T-helper 17 cell (primary cell): Measurements from ENCODE around the gene SH3BP2. TPM values are rescaled to one million over a fixed set of nuclear protein-coding genes. Genes with fewer than 3 reads are reported as not detected.

ENCODE experiments used
- ATAC-seq: fragments of 150-1000 bp; cut with Tn5 transposase; 2 replicates; pipeline ENCODE4 v1.10.0; 2021; ENCODE audit warnings: mild to moderate bottlenecking, moderate library complexity
- DNase-seq, 3 donors: peaks; one replicate each; pipeline versions ENCODE4 v3.0.0 to v3.0.0-alpha.2; 2020 to 2021
- H3K9me3 ChIP-seq: one replicate; pipeline ENCODE4 v1.7.0; 2013; ENCODE audit warnings: low read length, mild to moderate bottlenecking; ENCODE audit not compliant: control insufficient read depth, poor library complexity, severe bottlenecking
- H3K27ac Mint-ChIP-seq: one replicate; pipeline ENCODE4 v1.8.0; 2022; ENCODE audit warnings: mild to moderate bottlenecking, moderate library complexity, mixed read lengths
- H3K27me3 Mint-ChIP-seq: one replicate; pipeline ENCODE4 v1.8.0; 2022; ENCODE audit warnings: mixed read lengths
- H3K36me3 Mint-ChIP-seq: one replicate; pipeline ENCODE4 v1.8.0; 2022; ENCODE audit warnings: low read depth, mixed read lengths
- H3K4me1 Mint-ChIP-seq: one replicate; pipeline ENCODE4 v1.8.0; 2022; ENCODE audit warnings: mild to moderate bottlenecking, mixed read lengths
- H3K4me3 Mint-ChIP-seq: one replicate; pipeline ENCODE4 v1.8.0; 2022; ENCODE audit warnings: mild to moderate bottlenecking, moderate library complexity, mixed read lengths
- total RNA-seq, 4 donors: library from RNA in 2 of 4; stranded (reverse) in 2 of 4; gene quantifications; one replicate each; pipeline ENCODE4 v1.2.3 and lab custom pipeline; 2022 to 2026

SH3BP2 gene
- total RNA-seq, 2 donors from 2014 or later, result 36.0 to 62.0 TPM

DNA sequence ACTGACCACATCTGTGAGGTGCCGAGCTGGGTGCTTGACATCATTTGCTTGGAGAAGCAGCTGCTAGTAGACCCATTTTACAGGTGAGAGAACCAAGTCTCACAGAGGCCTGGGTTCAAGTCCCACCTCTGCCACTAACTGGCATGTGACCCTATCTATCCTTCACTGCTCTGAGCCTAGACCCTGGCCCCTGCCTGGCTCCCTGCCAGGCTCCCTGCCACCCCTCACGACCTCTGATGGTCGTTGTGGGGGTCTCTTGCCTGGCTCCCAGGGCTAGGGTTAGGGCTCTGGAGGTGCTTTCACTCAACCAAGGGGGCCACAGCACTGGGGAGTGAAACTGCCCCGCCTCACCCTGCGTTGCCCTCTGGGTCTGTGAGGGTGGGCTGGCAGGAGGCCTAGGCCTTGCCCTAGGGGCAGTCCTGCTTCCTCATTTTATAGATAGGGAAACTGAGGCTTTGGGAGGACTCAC is 43.5 kb downstream of the SH3BP2 start:
- ATAC-seq, result no peak
- Mint-ChIP-seq H3K4me1 (peaks cover 38% of the 10 kb centered on the region), H3K4me3 (no peak overlapping the region)

DNA sequence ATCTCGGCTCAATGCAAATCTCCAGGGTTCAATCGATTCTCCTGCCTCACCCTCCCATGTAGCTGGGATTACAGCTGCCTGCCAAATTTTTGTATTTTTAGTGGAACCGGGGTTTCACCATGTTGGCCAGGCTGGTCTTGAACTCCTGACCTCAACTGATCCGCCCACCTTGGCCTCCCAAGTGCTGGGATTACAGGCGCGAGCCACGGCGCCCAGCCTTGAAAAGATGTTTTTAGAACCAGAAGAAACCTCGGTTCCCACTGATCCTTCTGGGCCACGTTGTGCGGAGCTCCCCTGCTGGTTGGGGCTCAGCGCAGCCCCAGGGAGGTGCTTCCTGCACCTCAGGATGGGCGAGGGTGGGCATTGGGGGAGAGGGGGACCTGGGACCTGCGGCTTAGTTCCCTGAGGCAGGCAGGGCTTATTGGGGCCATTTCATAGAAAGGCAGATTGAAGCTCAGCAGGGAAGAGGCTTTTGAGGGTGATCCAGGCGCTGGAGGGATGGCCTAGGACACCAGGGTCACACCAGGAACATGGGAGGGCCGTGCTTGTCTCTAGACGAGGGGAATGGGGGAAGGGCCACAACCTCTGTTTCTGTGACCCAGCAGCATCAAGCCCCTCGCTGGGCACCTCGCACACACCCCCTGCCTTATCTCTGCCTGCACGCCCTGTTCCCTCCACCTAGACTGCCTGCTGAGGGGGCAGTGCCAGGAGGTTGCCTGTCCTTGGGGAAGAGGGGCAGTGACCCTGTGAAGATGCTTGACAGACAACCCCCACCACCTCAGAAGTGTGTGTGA is 44.4 kb downstream of the SH3BP2 start:
- Mint-ChIP-seq H3K36me3 (no peaks in the 10 kb centered on the region), H3K27ac (peak overlapping the region; percentile 91), H3K4me1 (peaks cover 38% of the 10 kb centered on the region), H3K27me3 (no peaks in the 10 kb centered on the region), H3K4me3 (peak overlapping the region; percentile 82)
- no peak for DNase-seq
- no peak for ATAC-seq
- no peaks in the 10 kb centered on the region for H3K9me3 ChIP-seq

More for the DNA sequence above, 43.5 kb downstream of the SH3BP2 start:
- no peaks in the 10 kb centered on the region for H3K9me3 ChIP-seq
- H3K36me3 Mint-ChIP-seq, result no peaks in the 10 kb centered on the region
- H3K27ac Mint-ChIP-seq, result peak overlapping the region; percentile 91
- DNase-seq, result no peak
- H3K27me3 Mint-ChIP-seq, result no peaks in the 10 kb centered on the region

DNA sequence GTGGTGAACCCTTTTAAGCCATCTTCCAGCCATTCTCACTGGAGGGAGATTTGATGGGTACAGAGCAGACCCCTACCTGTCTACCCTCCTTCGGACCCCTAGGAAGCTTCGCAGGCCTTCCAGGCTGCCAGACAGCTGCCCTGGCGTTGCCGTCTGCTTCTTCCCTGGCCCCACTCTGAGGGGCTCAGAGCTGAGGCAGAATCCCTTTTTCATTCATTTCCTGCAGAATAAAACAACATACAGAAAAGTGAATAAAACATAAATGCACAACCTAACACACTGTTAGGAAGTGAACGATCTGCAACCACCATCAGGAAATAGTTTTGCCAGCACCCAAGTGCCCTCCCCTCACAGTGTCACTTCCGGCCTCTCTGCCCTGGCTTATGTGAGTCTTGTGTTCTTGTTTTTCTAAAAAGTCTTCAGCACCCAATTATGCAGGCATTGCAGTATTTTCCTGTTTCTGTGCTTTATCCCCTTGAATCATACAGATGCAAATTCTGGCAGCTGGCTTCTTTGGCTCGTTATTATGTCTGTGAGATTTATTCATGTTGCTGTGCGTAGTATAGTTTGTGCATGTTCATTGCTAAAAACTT is 45.1 kb downstream of the SH3BP2 start:
- H3K4me1 Mint-ChIP-seq, result peaks cover 39% of the 10 kb centered on the region

DNA sequence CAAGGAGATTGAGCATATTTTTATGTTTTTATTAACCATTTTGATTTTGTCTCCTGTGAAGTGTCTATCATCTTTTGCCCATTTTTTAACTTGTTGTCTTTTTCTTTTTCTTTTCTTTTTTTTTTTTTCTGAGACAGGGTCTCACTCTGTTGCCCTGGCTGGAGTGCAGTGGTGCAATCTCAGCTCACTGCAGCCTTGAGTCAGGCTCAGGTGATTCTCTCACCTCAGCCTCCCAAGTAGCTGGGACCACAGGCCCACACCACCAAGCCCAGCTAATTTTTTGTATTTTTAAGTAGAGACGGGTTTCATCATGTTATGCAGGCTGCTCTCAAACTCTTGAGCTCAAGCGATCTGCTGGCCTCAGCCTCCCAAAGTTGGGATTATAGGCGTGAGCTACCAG is 46.2 kb downstream of the SH3BP2 start:
- no peaks in the 10 kb centered on the region for H3K27me3 Mint-ChIP-seq
- DNase-seq (no peak), ATAC-seq (no peak)
- peaks cover 37% of the 10 kb centered on the region for H3K4me1 Mint-ChIP-seq
- peak overlapping the region; percentile 82 for H3K4me3 Mint-ChIP-seq
- peak overlapping the region; percentile 68 for H3K27ac Mint-ChIP-seq
- no peaks in the 10 kb centered on the region for H3K36me3 Mint-ChIP-seq
- no peaks in the 10 kb centered on the region for H3K9me3 ChIP-seq

More for the DNA sequence above, 45.1 kb downstream of the SH3BP2 start:
- Mint-ChIP-seq H3K27me3 (no peaks in the 10 kb centered on the region), H3K4me3 (peak overlapping the region; percentile 82), H3K36me3 (no peaks in the 10 kb centered on the region), H3K27ac (peak overlapping the region; percentile 91)
- H3K9me3 ChIP-seq, result no peaks in the 10 kb centered on the region
- ATAC-seq, result peak; percentile 96
- peak; percentile 40 to 56 (median 47) for DNase-seq

DNA sequence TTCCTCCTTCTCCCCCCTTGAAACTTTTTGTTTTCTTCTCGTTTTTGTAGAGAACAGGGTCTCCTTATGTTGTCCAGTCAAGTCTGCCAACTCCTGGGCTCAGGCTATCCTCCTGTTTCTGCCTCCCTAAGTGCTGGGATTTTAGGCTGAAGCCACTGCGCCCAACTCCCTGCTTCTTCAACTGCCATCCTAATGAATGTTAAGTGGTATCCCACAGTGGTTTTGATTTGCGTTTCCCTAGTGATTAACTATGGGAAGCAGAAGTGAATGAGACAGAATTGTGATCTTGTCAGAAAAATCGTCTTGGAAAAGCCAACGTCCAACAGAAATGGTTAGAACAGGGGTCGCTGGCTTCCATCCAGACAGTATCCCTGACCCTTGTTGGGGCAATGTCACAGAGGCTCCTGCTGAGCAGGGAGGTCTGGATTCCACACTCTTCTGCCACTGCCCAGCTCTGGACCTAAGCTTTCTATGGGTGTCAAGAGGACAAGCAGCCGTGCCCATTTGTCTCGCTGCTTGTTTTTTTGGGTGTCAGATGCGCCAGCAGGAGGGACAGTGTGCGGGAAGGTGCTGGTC is 49.9 kb downstream of the SH3BP2 start:
- peak overlapping the region; percentile 92 for H3K4me3 Mint-ChIP-seq
- peak overlapping the region; percentile 98 for H3K27ac Mint-ChIP-seq
- peaks cover 2% of the 10 kb centered on the region for H3K36me3 Mint-ChIP-seq
- H3K27me3 Mint-ChIP-seq, result no peaks in the 10 kb centered on the region
- peaks cover 39% of the 10 kb centered on the region for H3K4me1 Mint-ChIP-seq
- H3K9me3 ChIP-seq, result no peaks in the 10 kb centered on the region
- ATAC-seq, result no peak
- no peak for DNase-seq

DNA sequence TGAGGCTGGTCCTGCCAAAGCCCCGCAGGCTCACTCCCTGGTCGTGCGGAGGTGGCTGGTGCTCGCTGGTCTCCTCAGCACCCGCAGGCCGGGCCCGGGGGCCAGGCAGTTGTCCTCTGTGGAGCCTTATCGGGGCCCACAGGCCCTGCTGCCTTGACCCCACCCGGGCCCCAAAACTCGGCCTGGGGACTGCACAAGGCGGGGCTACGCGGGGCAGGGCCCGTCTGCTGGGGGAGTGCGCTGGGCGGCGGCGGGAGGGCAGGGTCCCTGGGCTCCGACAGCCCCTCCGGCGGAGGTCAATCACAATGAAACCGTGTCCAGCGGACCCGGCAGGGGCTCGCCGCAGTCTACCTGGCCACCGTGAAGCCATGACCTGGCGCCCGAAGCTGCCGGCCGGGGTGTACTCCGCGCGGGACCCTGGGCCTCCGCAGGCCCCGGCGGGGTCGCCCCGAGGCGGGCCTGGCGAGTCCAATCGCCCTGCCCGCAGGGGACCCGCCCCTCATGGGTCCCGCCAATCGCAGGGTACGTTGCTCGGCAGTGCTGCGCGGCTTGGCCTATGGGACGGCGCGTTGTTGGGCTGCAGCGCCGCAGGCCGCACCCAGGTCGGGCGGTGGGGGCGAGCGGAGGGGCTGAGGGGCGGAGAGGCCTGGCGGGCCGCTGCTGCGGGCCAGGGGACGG is 50.5 kb downstream of the SH3BP2 start, which contains the start of gene ADD1:
ADD1 (plus strand) TSS at position 582 of the 678 bp plus-strand sequence. CDS start 32,072 bp downstream, outside the sequence.
- no peaks in the 10 kb centered on the region for H3K27me3 Mint-ChIP-seq
- peaks cover 35% of the 10 kb centered on the region for H3K4me1 Mint-ChIP-seq
- peak; percentile 93 for ATAC-seq
- peak; percentile 90 to 99 (median 95) for DNase-seq
- H3K27ac Mint-ChIP-seq, result peak within 1 kb of the TSS; percentile 98
- no peaks in the 10 kb centered on the region for H3K9me3 ChIP-seq
- H3K4me3 Mint-ChIP-seq, result peak within 1 kb of the TSS; percentile 96
- peaks cover 2% of the 10 kb centered on the region for H3K36me3 Mint-ChIP-seq

DNA sequence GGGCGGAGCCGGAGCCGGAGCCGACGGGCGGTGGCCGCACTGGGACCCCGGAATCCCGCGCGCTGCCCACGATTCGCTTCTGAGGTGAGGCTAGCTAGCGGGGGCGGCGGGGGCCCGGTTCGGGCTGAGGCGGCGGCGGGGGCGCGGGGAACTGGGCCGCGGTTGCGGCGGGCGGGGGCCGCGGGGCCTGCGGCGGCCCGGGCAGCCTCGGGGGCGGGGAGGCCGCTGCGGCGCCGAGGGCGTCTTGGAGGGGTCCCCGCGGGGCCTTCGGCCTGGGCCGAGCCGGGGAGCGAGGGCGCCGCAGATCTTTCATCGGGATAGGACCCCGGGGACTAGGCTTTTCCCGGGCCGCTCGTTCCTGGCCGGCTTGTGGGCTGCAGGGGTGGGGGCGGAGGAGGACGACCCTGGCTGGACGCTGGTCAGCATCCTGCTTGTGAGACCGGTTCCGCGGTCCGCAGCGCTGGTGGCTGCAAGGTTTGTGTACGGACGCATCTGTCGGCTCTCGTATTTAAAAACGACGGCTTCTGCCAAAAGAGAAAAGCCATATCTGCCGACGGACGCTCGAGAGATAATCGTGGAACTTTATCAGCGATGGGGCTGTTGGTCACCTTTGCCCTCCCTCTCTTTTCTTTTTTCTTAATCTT is 51.2 kb downstream of the SH3BP2 start:
- Mint-ChIP-seq H3K27me3 (no peaks in the 10 kb centered on the region), H3K36me3 (peaks cover 2% of the 10 kb centered on the region), H3K27ac (peak overlapping the region; percentile 98), H3K4me1 (peaks cover 29% of the 10 kb centered on the region), H3K4me3 (peak overlapping the region; percentile 96)
- DNase-seq (no peak), ATAC-seq (peak; percentile 39)
- no peaks in the 10 kb centered on the region for H3K9me3 ChIP-seq

DNA sequence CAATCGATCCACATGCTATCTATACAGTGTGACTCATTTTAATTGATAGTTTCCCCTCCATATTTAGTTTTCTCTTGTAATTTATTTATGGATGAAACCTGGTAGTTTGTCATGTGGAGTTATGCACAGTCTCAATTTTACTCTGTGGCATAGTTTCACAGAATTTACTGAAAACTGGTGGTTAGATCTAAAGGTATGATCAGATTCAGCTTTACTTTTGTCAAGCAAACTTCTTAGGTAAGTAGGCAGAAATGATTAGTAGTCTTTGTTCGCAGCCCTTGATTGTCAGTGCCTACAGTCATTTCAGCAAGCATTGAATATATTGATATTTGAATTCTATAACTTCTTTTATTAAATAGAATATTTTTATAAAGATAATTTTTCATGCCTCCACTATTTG is 53.3 kb downstream of the SH3BP2 start:
- no peaks in the 10 kb centered on the region for H3K27me3 Mint-ChIP-seq
- H3K9me3 ChIP-seq, result no peaks in the 10 kb centered on the region
- H3K4me3 Mint-ChIP-seq, result peak overlapping the region; percentile 96
- DNase-seq (no peak), ATAC-seq (no peak)
- H3K27ac Mint-ChIP-seq, result peak overlapping the region; percentile 98
- peaks cover 2% of the 10 kb centered on the region for H3K36me3 Mint-ChIP-seq
- peaks cover 43% of the 10 kb centered on the region for H3K4me1 Mint-ChIP-seq

DNA sequence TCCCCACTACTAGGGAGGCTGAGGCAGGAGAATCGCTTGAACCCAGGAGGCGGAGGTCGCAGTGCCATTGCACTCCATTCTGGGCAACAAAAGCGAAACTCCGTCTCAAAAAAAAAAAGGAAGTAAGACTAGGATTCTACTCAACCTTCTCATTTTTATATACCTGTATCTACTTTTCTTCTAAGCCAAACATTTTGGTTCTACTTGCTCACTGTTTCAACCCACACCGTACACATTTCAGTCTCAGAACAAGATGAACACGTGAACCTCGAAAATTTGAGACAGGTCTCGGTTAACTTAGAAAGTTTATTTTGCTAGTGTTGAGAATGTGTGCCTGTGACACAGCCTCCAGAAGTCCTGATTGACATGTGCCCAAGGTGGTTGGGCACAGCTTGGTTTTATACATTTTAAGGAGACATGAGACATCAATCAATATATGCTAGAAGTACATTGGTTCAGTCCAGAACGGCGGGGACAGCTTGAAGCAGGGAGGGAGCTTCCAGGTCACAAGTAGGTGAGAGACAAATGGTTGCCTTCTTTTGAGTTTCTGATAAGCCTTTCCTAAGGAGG is 54.5 kb downstream of the SH3BP2 start:
- H3K36me3 Mint-ChIP-seq, result peaks cover 2% of the 10 kb centered on the region
- H3K27ac Mint-ChIP-seq, result peak overlapping the region; percentile 84
- no peaks in the 10 kb centered on the region for H3K9me3 ChIP-seq
- ATAC-seq (no peak), DNase-seq (no peak)
- H3K4me1 Mint-ChIP-seq, result peaks cover 53% of the 10 kb centered on the region
- H3K27me3 Mint-ChIP-seq, result no peaks in the 10 kb centered on the region
- peak overlapping the region; percentile 33 for H3K4me3 Mint-ChIP-seq

DNA sequence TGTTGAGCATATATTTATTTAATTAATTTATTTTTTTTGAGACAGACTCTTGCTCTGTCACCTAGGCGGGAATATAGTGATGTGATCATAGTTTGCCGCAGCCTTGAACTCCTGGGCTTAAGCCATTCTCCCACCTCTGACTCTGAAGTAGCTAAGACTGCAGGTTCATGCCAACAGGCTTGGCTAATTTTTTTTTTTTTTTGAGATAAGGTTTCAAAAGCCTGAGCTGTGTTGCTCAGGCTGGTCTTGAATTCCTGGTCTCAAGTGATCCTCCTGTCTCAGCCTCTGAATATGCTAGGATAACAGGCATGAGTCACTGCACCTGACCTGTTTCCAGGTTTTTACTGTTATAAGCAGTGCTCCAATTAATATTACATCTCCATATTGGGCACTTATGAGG is 55.6 kb downstream of the SH3BP2 start:
- Mint-ChIP-seq H3K27ac (no peak overlapping the region), H3K4me1 (peaks cover 52% of the 10 kb centered on the region), H3K4me3 (no peak overlapping the region), H3K27me3 (no peaks in the 10 kb centered on the region), H3K36me3 (peaks cover 2% of the 10 kb centered on the region)
- ATAC-seq (no peak), DNase-seq (no peak)
- H3K9me3 ChIP-seq, result no peaks in the 10 kb centered on the region

DNA sequence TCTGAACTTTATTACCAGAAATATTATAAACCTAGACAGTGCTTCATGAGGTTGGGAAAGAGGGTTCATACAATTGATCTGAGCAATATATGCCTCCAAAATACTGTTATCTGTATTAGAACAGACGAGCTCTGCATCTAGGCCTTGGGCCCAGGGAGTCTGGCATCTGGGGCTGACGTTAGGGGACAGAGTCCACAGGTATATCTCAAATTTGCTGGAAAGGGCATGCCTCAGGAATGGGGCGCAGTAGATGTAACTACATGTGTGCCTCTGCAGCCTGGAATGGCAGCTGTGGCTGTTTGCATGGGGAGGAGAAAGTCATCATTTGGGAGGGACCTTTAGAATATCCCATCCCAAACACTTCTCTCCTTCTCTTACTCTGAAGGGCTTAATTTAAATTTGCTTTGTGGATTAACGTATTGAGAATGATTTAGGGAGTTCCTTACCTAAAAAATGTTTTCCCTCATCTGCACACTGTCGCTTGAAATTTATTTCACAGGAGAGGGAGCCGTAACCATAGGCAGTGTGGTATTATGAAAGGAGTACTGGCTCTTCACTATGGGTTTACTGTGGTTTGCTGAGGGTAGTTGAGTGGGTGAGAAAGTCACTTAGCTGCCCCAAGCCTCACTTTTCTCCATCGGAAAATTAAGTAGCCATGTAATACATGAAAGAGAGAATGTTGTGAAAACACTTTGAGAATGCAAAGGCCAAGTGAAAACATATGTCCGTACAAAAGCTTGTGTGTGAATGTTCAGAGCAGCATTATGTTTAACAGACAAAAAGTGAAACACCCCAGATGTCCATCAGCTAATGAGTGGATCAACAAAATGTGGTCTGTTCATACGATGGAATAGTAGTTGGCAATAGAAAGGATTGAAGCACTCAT is 56.6 kb downstream of the SH3BP2 start:
- no peak for ATAC-seq
- peak overlapping the region; percentile 12 for H3K4me3 Mint-ChIP-seq
- peak overlapping the region; percentile 71 for H3K27ac Mint-ChIP-seq
- H3K9me3 ChIP-seq, result no peaks in the 10 kb centered on the region
- H3K27me3 Mint-ChIP-seq, result no peaks in the 10 kb centered on the region
- H3K4me1 Mint-ChIP-seq, result peaks cover 54% of the 10 kb centered on the region
- peaks cover under 1% of the 10 kb centered on the region for H3K36me3 Mint-ChIP-seq
- no peak for DNase-seq
